22Rv1 (cell line): Measurements from ENCODE around the gene FADS3.

Source experiments
- CTCF ChIP-seq: fragments of 450-650 bp; IDR thresholded peaks from 2 replicates; pipeline ENCODE4 v1.5.1; 2017; ENCODE audit warnings: mild to moderate bottlenecking
- ZFX ChIP-seq: fragments of 450-650 bp; IDR thresholded peaks from 2 replicates; pipeline ENCODE4 v1.6.1; 2017; ENCODE audit warnings: antibody characterized with exemption, borderline replicate concordance

GRCh38 chr11:61923166-61924063 lies 32.1 kb upstream of the FADS3 start:
- TF ChIP-seq CTCF (no peak), ZFX (no peak)
